H9 (cell line): ENCODE measurements around the gene SERPINA3. TPM values are rescaled to one million over a fixed set of nuclear protein-coding genes. Genes with fewer than 3 reads are reported as not detected.

Experiments
- DNase-seq: peaks from one replicate; pipeline ENCODE4 v3.0.0-alpha.2; 2017
- H2AFZ ChIP-seq: one replicate; pipeline ENCODE4 v1.6.1; 2013; ENCODE audit warnings: mild to moderate bottlenecking, low read length, control low read depth, moderate library complexity
- H2AK5ac ChIP-seq: 2 replicates; pipeline ENCODE4 v1.6.1; 2013; ENCODE audit warnings: low read length, control low read depth, mixed read lengths; ENCODE audit not compliant: insufficient read length
- H2BK120ac ChIP-seq: one replicate; pipeline ENCODE4 v1.6.1; 2013; ENCODE audit warnings: low read depth, mild to moderate bottlenecking, low read length, control low read depth, inconsistent platforms; ENCODE audit not compliant: poor library complexity, severe bottlenecking
- H2BK12ac ChIP-seq: 2 replicates; pipeline ENCODE4 v1.6.1; 2013; ENCODE audit warnings: low read length, control low read depth, mixed read lengths, low read depth; ENCODE audit not compliant: insufficient read length
- H2BK15ac ChIP-seq: 2 replicates; pipeline ENCODE4 v1.6.1; 2013; ENCODE audit warnings: low read depth, low read length, control low read depth
- H2BK20ac ChIP-seq: one replicate; pipeline ENCODE4 v1.6.1; 2013; ENCODE audit warnings: low read depth, mild to moderate bottlenecking, low read length, control low read depth, inconsistent platforms; ENCODE audit not compliant: poor library complexity, severe bottlenecking
- H2BK5ac ChIP-seq: 2 replicates; pipeline ENCODE4 v1.6.1; 2013; ENCODE audit warnings: low read length, control low read depth, mixed read lengths; ENCODE audit not compliant: insufficient read length
- H3K14ac ChIP-seq: 2 replicates; pipeline ENCODE4 v1.6.1; 2013; ENCODE audit warnings: low read length, control low read depth; ENCODE audit not compliant: insufficient read depth
- H3K18ac ChIP-seq: 2 replicates; pipeline ENCODE4 v1.6.1; 2013; ENCODE audit warnings: low read depth, mild to moderate bottlenecking, mixed read lengths, low read length, control low read depth; ENCODE audit not compliant: insufficient read length
- H3K23ac ChIP-seq: 2 replicates; pipeline ENCODE4 v1.6.1; 2013; ENCODE audit warnings: low read length, control low read depth, mixed read lengths, low read depth; ENCODE audit not compliant: insufficient read length
- H3K23me2 ChIP-seq: 2 replicates; pipeline ENCODE4 v1.6.1; 2013; ENCODE audit warnings: low read depth, mild to moderate bottlenecking, mixed read lengths, low read length, control low read depth; ENCODE audit not compliant: insufficient read length, poor library complexity, severe bottlenecking
- H3K27ac ChIP-seq: 2 replicates; pipeline ENCODE4 v1.5.1; 2013; ENCODE audit warnings: low read length, control low read depth, mixed read lengths, low read depth; ENCODE audit not compliant: insufficient read length
- H3K27me3 ChIP-seq: 2 replicates; pipeline ENCODE4 v1.6.1; 2013; ENCODE audit warnings: low read length, control low read depth, inconsistent platforms; ENCODE audit not compliant: insufficient read depth
- H3K4ac ChIP-seq: 2 replicates; pipeline ENCODE4 v1.6.1; 2013; ENCODE audit warnings: low read depth, mild to moderate bottlenecking, control low read depth, inconsistent platforms, low read length, moderate library complexity
- H3K4me1 ChIP-seq: 2 replicates; pipeline ENCODE4 v1.6.1; 2013; ENCODE audit warnings: low read length, control low read depth, inconsistent platforms; ENCODE audit not compliant: insufficient read depth
- H3K4me2 ChIP-seq: 2 replicates; pipeline ENCODE4 v1.6.1; 2013; ENCODE audit warnings: low read length, control low read depth, mixed read lengths; ENCODE audit not compliant: insufficient read length, insufficient read depth
- H3K56ac ChIP-seq: 2 replicates; pipeline ENCODE4 v1.6.1; 2013; ENCODE audit warnings: low read depth, mild to moderate bottlenecking, mixed read lengths, low read length, control low read depth; ENCODE audit not compliant: insufficient read length
- H3K79me1 ChIP-seq: 2 replicates; pipeline ENCODE4 v1.6.1; 2013; ENCODE audit warnings: low read depth, mild to moderate bottlenecking, moderate library complexity, low read length, control low read depth, inconsistent platforms; ENCODE audit not compliant: insufficient read depth, poor library complexity, severe bottlenecking
- H3K79me2 ChIP-seq: 2 replicates; pipeline ENCODE4 v1.6.1; 2013; ENCODE audit warnings: low read length, control low read depth, inconsistent platforms; ENCODE audit not compliant: insufficient read depth
- H3K9ac ChIP-seq: 2 replicates; pipeline ENCODE4 v1.6.1; 2013; ENCODE audit warnings: low read length, control low read depth, mixed read lengths; ENCODE audit not compliant: insufficient read length; ENCODE audit errors: extremely low read depth
- H3K9me3 ChIP-seq: one replicate; pipeline ENCODE4 v1.6.1; 2013; ENCODE audit warnings: low read depth, low read length, inconsistent platforms; ENCODE audit not compliant: control insufficient read depth
- H3T11ph ChIP-seq: one replicate; pipeline ENCODE4 v1.6.1; 2013; ENCODE audit warnings: mild to moderate bottlenecking, low read length, control low read depth, inconsistent platforms
- H4K20me1 ChIP-seq: one replicate; pipeline ENCODE4 v1.6.1; 2013; ENCODE audit not compliant: control insufficient read depth, insufficient read length, insufficient read depth
- H4K5ac ChIP-seq: 2 replicates; pipeline ENCODE4 v1.6.1; 2013; ENCODE audit warnings: low read depth, mild to moderate bottlenecking, mixed read lengths, low read length, control low read depth; ENCODE audit not compliant: insufficient read length
- H4K8ac ChIP-seq: replicated peaks from 2 replicates; pipeline ENCODE4 v1.6.1; 2013; ENCODE audit warnings: low read length, control low read depth, mixed read lengths, low read depth; ENCODE audit not compliant: insufficient read length
- H4K91ac ChIP-seq: 2 replicates; pipeline ENCODE4 v1.6.1; 2013; ENCODE audit warnings: low read depth, mild to moderate bottlenecking, moderate library complexity, mixed read lengths, low read length, control low read depth; ENCODE audit not compliant: insufficient read length
- H3K27ac Mint-ChIP-seq, 3 experiments: 2 replicates in 2 of 3; 3 replicates in 1 of 3; pipeline ENCODE4 v1.8.0; 2020 to 2021; ENCODE audit warnings: mixed read lengths in 3 of 3, mild to moderate bottlenecking in 1 of 3, moderate library complexity in 1 of 3
- H3K27me3 Mint-ChIP-seq: 2 replicates; pipeline ENCODE4 v1.8.0; 2021; ENCODE audit warnings: low read depth, mild to moderate bottlenecking, moderate library complexity, mixed read lengths
- H3K36me3 Mint-ChIP-seq, 3 experiments: 2 replicates in 2 of 3; 3 replicates in 1 of 3; pipeline ENCODE4 v1.8.0; 2020 to 2021; ENCODE audit warnings: low read depth in 3 of 3, mixed read lengths in 3 of 3; ENCODE audit not compliant: insufficient read depth in 1 of 3
- H3K4me1 Mint-ChIP-seq, 2 experiments: 2 replicates each; pipeline ENCODE4 v1.8.0; 2020; ENCODE audit warnings: mixed read lengths in 2 of 2
- H3K4me3 Mint-ChIP-seq, 2 experiments: 2 replicates in 1 of 2; 3 replicates in 1 of 2; pipeline ENCODE4 v1.8.0; 2020 to 2021; ENCODE audit warnings: mild to moderate bottlenecking in 2 of 2, mixed read lengths in 2 of 2, moderate library complexity in 1 of 2
- H3K9me3 Mint-ChIP-seq, 2 experiments: 2 replicates in 1 of 2; 3 replicates in 1 of 2; pipeline ENCODE4 v1.8.0; 2020; ENCODE audit warnings: mild to moderate bottlenecking in 2 of 2, mixed read lengths in 2 of 2, moderate library complexity in 1 of 2
- CTCF ChIP-seq: fragments of 200-600 bp; sonication (generic); conservative IDR thresholded peaks from 3 replicates; pipeline ENCODE4 v1.8.0; 2021; ENCODE audit warnings: antibody characterized with exemption, mild to moderate bottlenecking
- WGBS: extraction: QIAGEN DNeasy Blood & Tissue Kit; methylation state at CpG from one replicate; pipeline ENCODE4 v1.1.7; 2013; ENCODE audit warnings: missing lambda C conversion rate, low lambda C conversion rate, mixed read lengths; ENCODE audit not compliant: insufficient read length; ENCODE audit errors: extremely low coverage; 5-methylcytosine and 5-hydroxymethylcytosine counted together
- total RNA-seq: library from RNA; stranded (reverse); gene quantifications from 2 replicates; pipeline ENCODE4 v1.2.1, GENCODE V29; 2021

Gene SERPINA3
- total RNA-seq, 1 experiment from 2014 or later: not detected

DNA sequence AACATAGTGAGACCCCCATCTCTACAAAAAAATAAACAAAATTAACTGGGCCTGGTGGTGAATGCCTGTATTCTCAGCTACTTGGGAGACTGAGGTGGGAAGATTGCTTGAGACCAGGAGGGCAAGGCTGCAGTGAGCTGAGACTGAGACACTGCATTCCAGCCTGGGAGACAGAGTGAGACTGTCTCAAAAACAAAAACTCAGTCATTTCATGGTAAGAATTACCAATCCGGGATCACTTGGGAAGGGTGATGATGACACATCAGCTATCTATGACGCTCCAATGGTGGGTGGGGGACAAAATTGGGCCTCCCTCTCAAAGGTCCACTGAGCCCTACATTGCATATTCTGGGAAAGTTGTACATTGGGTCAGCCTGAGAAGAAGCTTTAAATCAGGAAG lies 47.7 kb downstream of the SERPINA3 start:
- no peak overlapping the region for H3K27ac ChIP-seq
- no peak overlapping the region for H3K4me2 ChIP-seq
- no peak overlapping the region for H2AFZ ChIP-seq
- H3T11ph ChIP-seq: no peak overlapping the region
- no peak for DNase-seq
- H3K4me1 Mint-ChIP-seq: no peaks in the 10 kb centered on the region
- H3K79me1 ChIP-seq: no peaks in the 10 kb centered on the region
- H3K56ac ChIP-seq: no peak overlapping the region
- H2BK120ac ChIP-seq: no peak overlapping the region
- H3K4me1 ChIP-seq: no peaks in the 10 kb centered on the region
- H3K36me3 Mint-ChIP-seq: no peaks in the 10 kb centered on the region; a peak in 1 of 7 replicates
- H3K4ac ChIP-seq: no peak overlapping the region
- no peak overlapping the region for H3K9ac ChIP-seq
- no peak overlapping the region for H3K18ac ChIP-seq
- no peak overlapping the region for H3K23ac ChIP-seq
- no peak overlapping the region for H4K91ac ChIP-seq
- H3K4me3 Mint-ChIP-seq: no peak overlapping the region
- no peak overlapping the region for H4K5ac ChIP-seq
- no peak overlapping the region for H3K27ac Mint-ChIP-seq
- H4K20me1 ChIP-seq: no peaks in the 10 kb centered on the region
- H2BK12ac ChIP-seq: no peak overlapping the region
- no peak overlapping the region for H2BK5ac ChIP-seq
- no peaks in the 10 kb centered on the region for H3K23me2 ChIP-seq
- no peaks in the 10 kb centered on the region for H3K79me2 ChIP-seq
- H3K27me3 ChIP-seq: no peaks in the 10 kb centered on the region
- no peak overlapping the region for H2AK5ac ChIP-seq
- no peak overlapping the region for H3K14ac ChIP-seq
- no peaks in the 10 kb centered on the region for H3K9me3 ChIP-seq
- H4K8ac ChIP-seq: no peak overlapping the region
- peaks cover 4 to 7% of the 10 kb centered on the region in 2 experiments; a peak in 3 of 5 replicates for H3K9me3 Mint-ChIP-seq
- no peak overlapping the region for H2BK15ac ChIP-seq
- no peak overlapping the region for H2BK20ac ChIP-seq
- no CpG with 5 or more reads among the region's 2 CpGs for WGBS
- no peak for TF ChIP-seq CTCF
- peaks cover 20% of the 10 kb centered on the region for H3K27me3 Mint-ChIP-seq
